ENCODE measurements around the gene SAMD4A. TPM values are rescaled to one million over a fixed set of nuclear protein-coding genes. Genes with fewer than 3 reads are reported as not detected.

Gene SAMD4A
- total and polyA plus RNA-seq, 8 donors = 4.5 to 40.5 (median 8.0) TPM

DNA sequence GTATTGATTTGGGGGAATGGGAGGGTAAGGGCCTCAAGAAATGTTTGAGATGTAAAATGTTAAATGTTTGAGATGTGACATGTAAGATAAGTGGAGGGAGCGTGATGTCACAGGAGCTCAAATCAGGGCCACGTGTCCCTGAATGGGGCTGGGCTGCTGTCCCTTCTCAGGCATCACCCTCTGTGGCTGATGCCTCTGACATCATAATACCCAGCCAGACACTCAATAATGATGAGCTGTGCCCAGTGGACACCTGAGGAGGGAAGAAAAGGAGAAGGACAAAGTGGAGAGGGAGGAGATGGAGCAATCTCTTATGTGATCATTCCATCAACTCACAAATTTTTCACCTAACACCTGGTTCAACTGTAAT is 120.8 kb downstream of the SAMD4A start:
- H3K4me3 ChIP-seq = no peak overlapping the region
- H3K27me3 ChIP-seq = no peaks in the 10 kb centered on the region
- intact Hi-C loops (cut with DNase I) = no loop called here
- H3K9me3 ChIP-seq = no peaks in the 10 kb centered on the region
- TF ChIP-seq, protein P1, sequence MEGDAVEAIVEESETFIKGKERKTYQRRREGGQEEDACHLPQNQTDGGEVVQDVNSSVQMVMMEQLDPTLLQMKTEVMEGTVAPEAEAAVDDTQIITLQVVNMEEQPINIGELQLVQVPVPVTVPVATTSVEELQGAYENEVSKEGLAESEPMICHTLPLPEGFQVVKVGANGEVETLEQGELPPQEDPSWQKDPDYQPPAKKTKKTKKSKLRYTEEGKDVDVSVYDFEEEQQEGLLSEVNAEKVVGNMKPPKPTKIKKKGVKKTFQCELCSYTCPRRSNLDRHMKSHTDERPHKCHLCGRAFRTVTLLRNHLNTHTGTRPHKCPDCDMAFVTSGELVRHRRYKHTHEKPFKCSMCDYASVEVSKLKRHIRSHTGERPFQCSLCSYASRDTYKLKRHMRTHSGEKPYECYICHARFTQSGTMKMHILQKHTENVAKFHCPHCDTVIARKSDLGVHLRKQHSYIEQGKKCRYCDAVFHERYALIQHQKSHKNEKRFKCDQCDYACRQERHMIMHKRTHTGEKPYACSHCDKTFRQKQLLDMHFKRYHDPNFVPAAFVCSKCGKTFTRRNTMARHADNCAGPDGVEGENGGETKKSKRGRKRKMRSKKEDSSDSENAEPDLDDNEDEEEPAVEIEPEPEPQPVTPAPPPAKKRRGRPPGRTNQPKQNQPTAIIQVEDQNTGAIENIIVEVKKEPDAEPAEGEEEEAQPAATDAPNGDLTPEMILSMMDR (IDR thresholded peaks at IDR 0.05) = no peak
- ATAC-seq (no peak), DNase-seq (no peak)
- H3K27ac ChIP-seq = peak overlapping the region in 1 of 2 donors; percentile 65
- H3K4me1 ChIP-seq = peaks cover 16 to 28% of the 10 kb centered on the region in 2 donors
- H3K36me3 ChIP-seq = no peaks in the 10 kb centered on the region

DNA sequence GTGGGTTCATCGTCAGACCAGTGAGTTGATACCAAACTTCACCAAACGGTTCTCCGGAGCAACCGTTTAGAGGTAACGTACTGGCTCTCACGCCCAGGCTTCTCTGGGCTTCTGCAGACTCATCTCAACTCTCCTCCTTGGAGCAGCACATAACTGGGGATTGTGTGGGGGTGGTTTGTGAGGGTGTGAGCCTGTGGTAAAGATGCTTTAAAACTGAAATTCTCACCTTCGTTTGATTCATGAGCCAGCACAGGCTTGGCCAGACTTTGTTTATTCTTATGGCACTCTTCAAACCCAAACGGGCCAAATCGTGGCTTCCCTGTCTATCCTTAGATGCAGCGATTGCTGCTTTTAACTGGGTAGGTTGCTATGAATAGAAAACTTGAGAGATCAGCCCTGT is 121.3 kb downstream of the SAMD4A start:
- TF ChIP-seq, protein P1 (IDR thresholded peaks at IDR 0.05) = no peak
- no peak for DNase-seq
- Histone ChIP-seq H3K4me3 (no peak overlapping the region), H3K4me1 (peaks cover 16 to 28% of the 10 kb centered on the region in 2 donors), H3K27me3 (no peaks in the 10 kb centered on the region), H3K9me3 (no peaks in the 10 kb centered on the region), H3K36me3 (no peaks in the 10 kb centered on the region), H3K27ac (no peak overlapping the region)
- ATAC-seq = no peak
- intact Hi-C loops (cut with DNase I) = no loop called here

DNA sequence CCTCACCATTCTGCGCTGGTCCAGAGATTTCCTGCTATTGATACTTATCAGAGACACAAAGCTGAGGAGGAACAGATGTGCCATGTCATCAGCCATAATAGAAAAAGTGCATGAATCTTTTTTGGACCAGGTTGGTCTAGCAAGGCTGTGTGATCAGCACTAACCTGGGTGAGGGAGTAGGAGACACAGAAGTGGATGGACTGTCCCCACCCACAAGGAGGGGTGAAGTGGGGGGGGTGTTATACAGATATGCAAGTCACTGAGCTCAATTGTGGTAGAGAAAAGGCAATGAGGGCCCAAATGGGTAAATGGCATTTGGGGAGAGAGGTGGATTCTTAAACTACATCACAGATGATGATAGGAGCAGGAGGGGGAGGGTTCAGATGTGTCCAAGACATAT is 123.0 kb downstream of the SAMD4A start:
- DNase-seq = no peak
- Histone ChIP-seq H3K36me3 (no peaks in the 10 kb centered on the region), H3K4me3 (no peak overlapping the region), H3K27ac (no peak overlapping the region), H3K27me3 (no peaks in the 10 kb centered on the region), H3K9me3 (no peaks in the 10 kb centered on the region), H3K4me1 (peaks cover 6 to 14% of the 10 kb centered on the region in 2 donors)
- TF ChIP-seq, protein P1 (IDR thresholded peaks at IDR 0.05) = no peak
- intact Hi-C loops (cut with DNase I) = loop anchor here in 1 of 2 donors (10.0 kb wide), 1 partner anchor 115 kb away; no protein-coding TSS in a partner anchor
- no peak for ATAC-seq

DNA sequence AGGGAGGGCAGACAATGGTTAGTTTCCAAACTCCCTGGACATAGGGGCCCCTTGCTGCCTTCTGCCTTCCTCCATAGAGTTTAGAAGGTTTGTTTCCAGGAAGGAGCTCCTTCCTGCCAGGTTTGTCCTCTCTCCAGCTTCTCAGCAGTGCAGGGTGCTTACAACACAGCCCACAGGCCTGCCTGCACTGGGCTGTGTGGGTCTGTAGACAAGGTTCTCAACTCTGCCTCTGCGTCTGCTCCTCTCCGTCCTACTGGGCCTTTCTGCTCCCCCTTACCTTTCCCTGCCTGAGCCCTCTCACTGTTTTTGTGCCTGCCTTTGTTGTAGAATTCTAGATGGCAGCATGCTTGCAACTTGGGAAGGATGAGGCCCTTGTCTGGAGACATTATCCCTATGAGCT is 124.0 kb downstream of the SAMD4A start:
- intact Hi-C loops (cut with DNase I) = loop anchor here in 1 of 2 donors (10.0 kb wide), 1 partner anchor 116 kb away; no protein-coding TSS in a partner anchor
- Histone ChIP-seq H3K36me3 (no peaks in the 10 kb centered on the region), H3K27me3 (no peaks in the 10 kb centered on the region), H3K4me3 (no peak overlapping the region), H3K4me1 (peaks cover 0 to 9% of the 10 kb centered on the region in 2 donors), H3K9me3 (no peaks in the 10 kb centered on the region), H3K27ac (no peak overlapping the region)
- DNase-seq (no peak), ATAC-seq (no peak)
- TF ChIP-seq, protein P1 (IDR thresholded peaks at IDR 0.05) = no peak

DNA sequence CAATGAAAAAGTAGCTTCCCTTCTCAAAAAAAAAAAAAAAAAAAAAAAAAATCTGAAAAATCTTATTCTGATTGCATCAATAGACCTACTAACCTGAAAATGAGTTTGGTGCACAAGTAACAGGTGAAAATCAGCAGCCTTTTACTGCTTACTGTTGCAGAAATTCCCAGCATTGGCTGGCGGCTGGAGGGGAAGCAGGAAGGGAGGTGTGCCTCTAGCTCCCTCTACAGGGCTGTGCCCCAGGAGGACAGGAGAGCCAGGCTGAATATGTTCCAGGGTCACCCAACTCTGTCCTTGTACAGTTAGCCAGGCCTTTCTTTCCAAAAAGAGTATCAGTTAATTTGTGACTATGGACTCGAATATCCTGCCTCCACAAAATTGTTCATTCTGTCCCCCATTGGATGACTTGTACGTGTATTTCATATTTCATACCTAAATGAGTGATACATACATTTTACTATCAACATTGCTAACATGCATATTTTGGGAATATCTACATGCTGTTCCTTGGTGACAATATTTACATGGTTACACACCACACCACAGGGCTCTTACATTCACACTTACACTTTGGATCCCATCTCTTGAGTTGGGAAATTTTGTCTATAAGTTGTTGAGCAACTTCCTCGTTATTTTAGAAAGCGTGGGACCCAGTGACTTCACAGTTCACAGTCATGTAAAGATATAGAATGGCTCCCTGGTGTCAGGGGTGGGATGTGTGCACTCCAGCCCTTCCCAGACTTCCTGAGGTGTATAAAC is 124.8 kb downstream of the SAMD4A start:
- Histone ChIP-seq H3K9me3 (no peaks in the 10 kb centered on the region), H3K4me1 (peaks cover 0 to 9% of the 10 kb centered on the region in 2 donors), H3K27ac (peak overlapping the region in 1 of 2 donors; percentile 15), H3K27me3 (no peaks in the 10 kb centered on the region), H3K36me3 (no peaks in the 10 kb centered on the region), H3K4me3 (no peak overlapping the region)
- intact Hi-C loops (cut with DNase I) = loop anchor here in 1 of 2 donors (10.0 kb wide), 1 partner anchor 117 kb away; no protein-coding TSS in a partner anchor
- peak in 3 of 4 donors; percentile 55 to 80 (median 72) for DNase-seq
- ATAC-seq = peak; percentile 95
- TF ChIP-seq, protein P1 (IDR thresholded peaks at IDR 0.05) = peak; percentile 72 to 78

Measured in left lung (tissue), 10 donors.